HL-60/S4 treated with phorbol 12-myristate 13-acetate at 8.2 ng/mL for 4 days and 3 days (cell line): ENCODE measurements around the gene PRSS27.
"Not testable (repeated sequence)": the region's sequence is repeated elsewhere in the genome, so short reads cannot be mapped to it uniquely, and the experiment has no call there.

ENCODE experiments used
- in situ Hi-C: fragments of 300-500 bp; cut with MboI; formaldehyde crosslinking; loops from 2 replicates; pipeline ENCODE4 v1.15.0; 2022; ENCODE audit warnings: low sequenced_read_pairs

Gene PRSS27

GRCh38 chr16:2698103-2698870 is 21.7 kb downstream of the PRSS27 start:
- in situ Hi-C loops = no loop called here

- in situ Hi-C loops = no loop called here
Observed at GRCh38 chr16:2697401-2697948, 22.5 kb downstream of the PRSS27 start.

- in situ Hi-C loops = not testable (repeated sequence)
Observed at GRCh38 chr16:2696601-2697250, 23.3 kb downstream of the PRSS27 start.

- in situ Hi-C loops = no loop called here
Observed at GRCh38 chr16:2692948-2693651, 26.9 kb downstream of the PRSS27 start.

- in situ Hi-C loops = no loop called here
Observed at GRCh38 chr16:2692251-2692947, 27.6 kb downstream of the PRSS27 start.

- in situ Hi-C loops = no loop called here
Observed at GRCh38 chr16:2691491-2692248, 28.4 kb downstream of the PRSS27 start.

GRCh38 chr16:2690852-2691251 is 29.2 kb downstream of the PRSS27 start:
- in situ Hi-C loops = no loop called here

GRCh38 chr16:2689968-2690801 is 29.8 kb downstream of the PRSS27 start:
- in situ Hi-C loops = no loop called here

- in situ Hi-C loops = not testable (repeated sequence)
Observed at GRCh38 chr16:2689422-2689821, 30.6 kb downstream of the PRSS27 start.

- in situ Hi-C loops = no loop called here
Observed at GRCh38 chr16:2687531-2688308, 32.3 kb downstream of the PRSS27 start.

- in situ Hi-C loops = no loop called here
Observed at GRCh38 chr16:2686912-2687507, 33.0 kb downstream of the PRSS27 start.

GRCh38 chr16:2686075-2686474 is 33.9 kb downstream of the PRSS27 start:
- in situ Hi-C loops = not testable (repeated sequence)

GRCh38 chr16:2683041-2683440 is 37.0 kb downstream of the PRSS27 start:
- in situ Hi-C loops = not testable (repeated sequence)

- in situ Hi-C loops = no loop called here
Observed at GRCh38 chr16:2682209-2683021, 37.6 kb downstream of the PRSS27 start, which contains the start of gene KCTD5. TSS of gene KCTD5 (plus strand) at chr16:2682523. CDS start at chr16:2682549, 26 bp downstream.

- in situ Hi-C loops = not testable (repeated sequence)
Observed at GRCh38 chr16:2680360-2680759, 39.7 kb downstream of the PRSS27 start.

GRCh38 chr16:2679902-2680301 is 40.1 kb downstream of the PRSS27 start:
- in situ Hi-C loops = not testable (repeated sequence)
